GM10847 (cell line): Measurements from ENCODE around the gene MX1.

Experiments
- POLR2A ChIP-seq: IDR thresholded peaks from 2 replicates; pipeline ENCODE4 v1.6.1; 2011; ENCODE audit not compliant: insufficient read length; ENCODE audit errors: extremely low read depth

The MX1 gene

DNA sequence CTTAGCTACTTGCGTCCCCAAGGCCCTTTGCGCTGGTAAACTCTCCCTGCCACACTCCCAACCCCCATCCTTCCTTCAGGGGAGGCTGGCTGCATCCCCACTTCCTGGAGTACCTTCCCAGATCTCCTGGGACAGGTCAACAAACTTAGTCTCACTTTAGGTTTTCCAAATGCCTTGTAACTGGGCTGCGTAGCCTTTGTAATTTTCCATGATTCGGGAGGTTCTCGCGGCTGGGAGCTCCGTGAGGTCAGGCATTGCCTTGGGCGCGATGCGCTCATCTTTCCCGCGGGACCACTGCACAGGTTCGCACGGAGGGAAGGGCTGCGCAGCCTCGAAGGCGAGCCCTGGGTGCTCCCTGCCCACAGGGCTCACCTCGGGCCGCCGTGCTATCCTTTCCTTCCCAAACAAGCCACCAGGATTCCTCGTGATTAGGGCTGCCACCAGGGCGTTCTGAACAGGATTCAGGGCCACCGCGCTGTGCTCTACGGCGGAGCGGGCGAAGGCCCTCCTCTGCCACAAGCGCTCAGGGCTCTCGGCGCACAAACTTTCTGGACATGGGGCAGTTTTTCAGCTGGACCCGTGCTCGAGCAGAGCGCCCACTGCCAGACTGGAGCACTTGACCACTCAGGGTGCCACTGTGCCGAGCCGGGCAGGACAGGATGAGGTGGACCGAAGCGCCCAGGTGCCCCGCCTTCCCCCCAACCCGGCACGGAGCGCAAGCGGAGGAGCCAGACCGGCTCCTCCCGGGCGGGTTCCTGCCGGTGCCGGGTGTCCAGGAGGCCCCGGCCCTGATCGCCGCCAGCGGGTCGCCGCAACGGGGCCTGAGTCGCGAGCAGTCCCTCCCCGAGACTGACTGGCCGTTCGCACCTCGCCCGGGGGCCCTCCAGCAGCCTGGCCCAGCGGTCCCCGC, 80.8 kb downstream of the MX1 start:
- TF ChIP-seq POLR2A, result no peak

DNA sequence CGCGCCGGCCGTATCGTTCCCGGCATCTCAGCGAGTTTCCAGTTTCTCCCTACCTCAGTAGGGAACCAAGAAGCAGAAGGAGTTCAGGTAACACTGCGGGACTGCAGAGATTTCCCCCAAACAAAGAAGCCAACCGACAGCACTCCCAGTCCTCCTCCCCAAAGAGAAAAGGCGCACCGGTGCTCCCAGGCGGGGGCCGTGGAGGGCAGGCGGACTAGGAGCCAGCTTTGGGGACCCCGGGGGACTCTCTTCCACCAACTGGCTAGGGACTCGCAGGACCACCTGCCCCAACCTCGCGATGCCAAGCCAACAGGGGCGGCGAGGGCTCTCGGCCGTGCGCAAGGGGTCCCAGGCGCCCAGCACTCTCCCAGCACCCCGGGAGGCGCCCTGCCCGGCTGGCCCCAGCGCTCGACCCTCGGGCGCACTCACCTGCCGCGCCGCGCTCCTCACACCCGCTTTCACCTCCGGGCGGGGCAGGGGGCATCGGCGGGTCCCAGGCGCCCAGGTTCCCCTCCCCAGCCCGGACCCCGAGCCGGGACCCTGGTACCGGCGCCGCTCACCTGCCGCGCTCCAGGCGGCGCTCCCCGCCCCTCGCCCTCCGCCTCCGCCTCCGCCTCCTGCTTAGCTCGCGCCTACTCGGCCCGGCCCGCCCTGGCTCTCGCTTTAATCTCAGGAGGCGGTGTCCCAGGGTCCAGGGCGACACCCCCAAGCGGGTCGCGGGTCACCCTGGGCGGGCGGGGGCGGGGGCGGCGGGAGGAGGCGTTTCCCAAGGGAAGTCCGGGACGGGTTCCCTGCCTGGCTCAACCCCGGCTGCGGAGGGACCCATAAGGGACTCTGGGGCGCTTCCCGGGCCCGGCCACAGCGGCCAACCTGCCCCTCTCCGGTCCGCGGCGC, 81.7 kb downstream of the MX1 start, which contains the start of gene TMPRSS2:
TMPRSS2 (minus strand) TSS at position 638 of the 894 bp plus-strand sequence. CDS start 10,025 bp downstream, outside the sequence.
- TF ChIP-seq POLR2A, result no peak

DNA sequence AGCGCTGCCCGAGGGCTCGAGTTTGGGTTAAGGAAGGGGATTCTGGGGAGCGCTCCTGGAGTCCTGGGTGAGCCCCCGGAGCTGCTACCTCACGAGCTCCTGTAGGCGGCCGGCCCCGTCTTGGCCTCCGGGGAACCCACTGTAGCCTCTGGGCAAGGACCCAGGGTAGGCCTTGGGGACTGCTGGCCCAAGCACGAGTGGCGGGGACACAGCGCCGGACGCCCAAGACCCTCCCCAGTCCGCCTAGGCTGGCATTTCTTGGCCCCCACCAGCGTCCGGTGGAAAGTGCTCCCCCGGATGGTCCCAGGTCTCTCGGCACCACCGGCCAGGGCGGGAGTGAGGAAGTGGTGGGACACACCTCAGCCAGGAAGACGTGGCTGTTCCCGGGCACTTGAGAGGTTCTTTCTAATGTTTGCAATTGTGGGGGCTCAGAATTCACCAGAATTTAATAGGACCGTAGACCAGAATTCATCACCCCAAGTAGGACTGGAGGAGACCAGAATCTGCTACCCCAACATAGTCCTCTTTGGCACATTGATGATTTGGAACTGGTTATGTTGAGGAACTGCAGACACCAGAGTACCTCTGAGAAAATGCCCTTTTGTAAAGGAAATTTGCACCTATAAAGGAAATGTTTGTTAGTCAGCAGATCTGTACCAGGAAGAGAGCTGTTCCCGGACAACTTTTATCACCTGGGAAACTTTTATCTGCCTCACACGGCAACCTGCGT, 82.5 kb downstream of the MX1 start:
- no peak for TF ChIP-seq POLR2A
